Measurements from ENCODE around the gene BMPER.

Gene BMPER

DNA sequence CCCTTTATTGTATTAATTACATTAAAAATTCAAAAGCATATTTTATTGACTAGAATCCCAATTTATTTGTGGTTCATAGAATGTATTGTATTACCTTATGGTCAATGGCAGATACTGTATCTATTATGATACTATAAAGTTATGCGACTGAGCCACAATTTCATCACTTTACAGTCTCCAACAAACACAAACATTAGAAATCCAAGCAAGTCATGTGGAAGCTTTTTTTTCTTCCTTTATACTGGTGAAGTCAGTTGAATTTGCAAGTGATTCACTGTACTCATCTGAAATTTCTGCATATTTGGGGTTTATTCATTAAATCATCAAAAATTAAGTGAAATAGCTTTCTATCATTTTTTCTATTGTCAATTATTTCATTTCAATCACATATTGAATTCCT, 54.3 kb downstream of the BMPER start:
- TF ChIP-seq CTCF (IDR thresholded peaks at IDR 0.05; ENCODE audit: insufficient read depth, low read depth, low read length, missing control alignments) = no peak
- no peak for DNase-seq (ENCODE audit: low read depth)
- no peak overlapping the region for H3K4me3 ChIP-seq (ENCODE audit: low read length)

DNA sequence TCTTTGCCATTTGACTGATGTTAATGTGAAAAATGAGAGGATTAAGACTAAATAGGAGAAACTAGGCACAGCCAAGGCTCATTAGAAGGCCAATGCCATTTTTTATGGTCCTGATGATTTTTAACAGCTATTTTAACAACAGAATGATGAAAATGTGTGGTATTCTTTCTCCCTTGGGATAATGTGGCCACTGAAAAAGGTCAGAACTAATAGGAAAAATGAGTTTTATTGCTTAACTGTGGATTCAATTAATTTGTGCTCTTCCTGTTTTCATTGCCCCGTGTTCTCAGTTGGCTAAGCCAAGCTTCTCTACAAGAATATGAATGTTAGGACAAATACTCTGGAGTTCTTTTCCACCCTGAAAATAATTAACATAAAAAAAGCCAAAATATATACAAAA, 56.6 kb downstream of the BMPER start:
- no peak for TF ChIP-seq CTCF (IDR thresholded peaks at IDR 0.05; ENCODE audit: insufficient read depth, low read depth, low read length, missing control alignments)
- no peak overlapping the region for H3K4me3 ChIP-seq (ENCODE audit: low read length)
- DNase-seq (ENCODE audit: low read depth) = no peak

GRCh38 chr7:33964417-33965182, 59.3 kb downstream of the BMPER start:
- no peak for TF ChIP-seq CTCF (IDR thresholded peaks at IDR 0.05; ENCODE audit: insufficient read depth, low read depth, low read length, missing control alignments)
- DNase-seq (ENCODE audit: low read depth) = no peak
- no peak overlapping the region for H3K4me3 ChIP-seq (ENCODE audit: low read length)

DNA sequence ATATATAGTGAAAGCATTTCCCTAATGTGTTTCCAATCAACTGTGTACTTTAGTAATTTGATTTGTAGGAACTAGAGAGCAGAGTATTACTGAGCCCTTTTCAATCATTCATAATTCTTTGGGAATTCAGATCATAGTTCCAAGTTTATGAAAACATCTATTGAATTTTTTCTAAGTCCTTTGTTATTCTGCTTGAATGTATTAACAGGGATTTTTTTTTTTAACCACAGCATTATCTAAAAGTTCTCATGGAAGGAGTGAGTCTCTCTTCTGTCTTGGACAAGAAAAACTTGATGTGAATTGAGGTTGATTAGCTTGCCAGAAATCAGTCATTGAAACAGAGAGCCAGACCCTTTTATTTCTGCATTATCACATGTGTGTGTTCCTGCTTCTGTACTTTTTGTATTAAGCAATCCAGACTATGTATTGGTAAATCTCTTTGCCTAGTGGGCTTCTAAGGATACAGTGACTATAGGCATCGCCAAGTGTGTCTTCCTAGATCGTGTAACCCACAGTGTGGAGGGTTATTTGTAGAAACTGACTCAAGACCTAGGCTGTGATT, 59.9 kb downstream of the BMPER start:
- TF ChIP-seq CTCF (IDR thresholded peaks at IDR 0.05; ENCODE audit: insufficient read depth, low read depth, low read length, missing control alignments) = no peak
- DNase-seq (ENCODE audit: low read depth) = no peak
- H3K4me3 ChIP-seq (ENCODE audit: low read length) = no peak overlapping the region

DNA sequence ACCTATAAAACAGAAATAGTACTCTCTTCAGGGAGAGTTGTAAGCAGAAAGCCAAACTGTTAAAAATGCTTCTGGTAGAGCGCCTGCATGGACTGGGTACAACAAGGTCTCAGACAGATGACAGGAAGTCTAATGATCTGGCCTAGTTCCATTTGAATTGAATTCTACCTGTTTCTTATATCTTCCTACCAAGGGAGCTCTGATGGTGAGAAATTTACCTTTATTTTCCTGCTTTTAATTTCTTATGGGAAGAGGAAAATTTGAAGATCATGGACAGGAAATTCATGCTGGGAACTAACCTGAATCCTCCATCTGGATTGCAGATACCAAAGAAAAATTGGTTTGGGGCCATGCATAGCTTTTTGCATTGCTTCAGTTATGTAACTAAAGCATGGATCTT, 63.3 kb downstream of the BMPER start:
- no peak for DNase-seq (ENCODE audit: low read depth)
- no peak for TF ChIP-seq CTCF (IDR thresholded peaks at IDR 0.05; ENCODE audit: insufficient read depth, low read depth, low read length, missing control alignments)
- no peak overlapping the region for H3K4me3 ChIP-seq (ENCODE audit: low read length)

GRCh38 chr7:33970536-33970935, 65.2 kb downstream of the BMPER start:
- no peak for DNase-seq (ENCODE audit: low read depth)
- TF ChIP-seq CTCF (IDR thresholded peaks at IDR 0.05; ENCODE audit: insufficient read depth, low read depth, low read length, missing control alignments) = no peak
- no peak overlapping the region for H3K4me3 ChIP-seq (ENCODE audit: low read length)

DNA sequence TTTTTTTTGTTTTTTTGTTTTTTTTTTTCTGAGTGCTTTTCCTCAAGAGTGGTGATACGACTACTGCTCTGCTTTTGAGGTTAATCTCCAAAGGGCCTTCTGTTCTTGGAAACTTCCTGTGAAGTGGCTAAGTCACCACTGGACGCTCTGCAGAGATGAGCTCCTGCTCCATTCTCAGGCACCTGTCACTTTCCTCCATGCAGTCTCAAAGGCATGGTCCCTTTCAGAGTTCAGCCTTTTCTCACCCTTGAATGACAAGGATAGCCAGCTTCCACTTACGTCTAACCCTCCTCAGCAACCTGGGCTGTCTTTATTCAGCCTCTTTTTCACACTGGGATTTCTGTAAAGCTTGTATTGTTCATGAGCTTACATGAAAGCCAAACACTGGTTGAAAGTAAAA, 65.8 kb downstream of the BMPER start:
- H3K4me3 ChIP-seq (ENCODE audit: low read length) = no peak overlapping the region
- TF ChIP-seq CTCF (IDR thresholded peaks at IDR 0.05; ENCODE audit: insufficient read depth, low read depth, low read length, missing control alignments) = no peak
- DNase-seq (ENCODE audit: low read depth) = no peak
